AG09319 (cell line): ENCODE data around the gene IGF2BP3.
"Not testable (repeated sequence)": the region's sequence is repeated elsewhere in the genome, so short reads cannot be mapped to it uniquely, and the experiment has no call there.

ENCODE experiments used
- DNase-seq: peaks from one replicate; pipeline ENCODE4 v3.0.0-alpha.2; 2010; ENCODE audit warnings: low read depth; ENCODE audit errors: extremely low read depth
- CTCF ChIP-seq: IDR thresholded peaks from 2 replicates; pipeline ENCODE4 v1.5.1; 2011; ENCODE audit warnings: low read depth, mild to moderate bottlenecking, inconsistent platforms, low read length, moderate library complexity

IGF2BP3 gene

GRCh38 chr7:23333671-23334246 lies 136.5 kb downstream of the IGF2BP3 start:
- DNase-seq, result peak; percentile 72
- TF ChIP-seq CTCF, result no peak

GRCh38 chr7:23332910-23333612 lies 137.2 kb downstream of the IGF2BP3 start:
- no peak for DNase-seq
- TF ChIP-seq CTCF, result no peak

DNA sequence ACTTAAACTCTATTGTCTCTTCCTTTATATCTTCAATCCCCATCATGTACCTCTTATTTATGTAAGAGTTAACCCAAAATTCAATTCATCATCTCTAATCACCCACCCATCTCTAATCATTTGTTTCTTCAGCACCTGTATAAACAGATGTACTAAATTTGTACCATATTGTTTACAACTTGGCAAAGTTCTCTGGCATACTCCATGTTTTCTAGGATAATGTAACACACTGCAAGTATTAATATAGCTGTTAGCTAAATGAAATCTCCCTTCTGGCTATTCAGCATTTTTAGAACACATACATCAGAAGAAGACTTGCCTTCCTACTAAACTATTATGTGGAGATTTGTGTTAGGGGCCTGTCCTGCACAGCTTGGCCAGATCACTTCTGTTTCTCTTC lies 138.1 kb downstream of the IGF2BP3 start:
- DNase-seq, result no peak
- TF ChIP-seq CTCF, result no peak

GRCh38 chr7:23331132-23331531 lies 139.2 kb downstream of the IGF2BP3 start:
- DNase-seq, result no peak
- no peak for TF ChIP-seq CTCF

DNA sequence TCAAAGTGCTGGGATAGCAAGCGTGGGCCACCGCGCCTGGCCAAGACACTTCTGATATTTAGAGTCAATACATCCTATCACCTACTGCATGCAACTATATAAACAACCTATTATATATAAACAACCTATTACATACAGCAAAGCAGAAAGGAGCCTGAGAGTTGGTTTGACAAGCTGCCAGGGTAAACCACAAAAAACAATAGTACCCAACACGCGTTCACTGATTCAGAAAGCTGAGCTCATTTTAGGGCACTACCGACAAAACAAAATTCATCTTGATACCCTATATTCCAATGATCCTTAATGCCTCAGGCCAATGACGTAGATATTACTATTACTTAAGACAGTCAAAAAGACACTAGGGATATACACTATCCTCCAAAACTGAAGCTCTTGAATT lies 154.9 kb downstream of the IGF2BP3 start:
- DNase-seq, result no peak
- TF ChIP-seq CTCF, result no peak

DNA sequence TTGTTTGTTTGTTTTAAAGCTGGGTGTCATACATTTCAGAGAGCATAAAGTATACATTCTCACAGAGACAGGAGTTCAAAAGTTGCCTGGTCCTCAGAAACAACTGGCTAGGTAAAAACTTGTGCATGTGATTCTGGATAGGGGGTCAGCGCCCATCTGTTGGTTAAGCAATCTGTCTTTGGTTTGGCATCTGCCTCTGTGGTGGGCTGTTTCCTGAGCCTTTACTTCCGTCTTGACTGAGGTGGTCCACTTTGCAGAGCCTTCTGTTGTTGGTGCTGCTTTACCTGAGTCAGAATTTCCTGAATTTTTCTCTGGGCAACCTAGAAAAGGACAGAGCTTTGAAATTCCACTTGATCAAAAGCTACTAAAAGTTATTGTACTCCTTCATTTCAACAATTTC lies 158.2 kb downstream of the IGF2BP3 start:
- not testable (repeated sequence) for DNase-seq

DNA sequence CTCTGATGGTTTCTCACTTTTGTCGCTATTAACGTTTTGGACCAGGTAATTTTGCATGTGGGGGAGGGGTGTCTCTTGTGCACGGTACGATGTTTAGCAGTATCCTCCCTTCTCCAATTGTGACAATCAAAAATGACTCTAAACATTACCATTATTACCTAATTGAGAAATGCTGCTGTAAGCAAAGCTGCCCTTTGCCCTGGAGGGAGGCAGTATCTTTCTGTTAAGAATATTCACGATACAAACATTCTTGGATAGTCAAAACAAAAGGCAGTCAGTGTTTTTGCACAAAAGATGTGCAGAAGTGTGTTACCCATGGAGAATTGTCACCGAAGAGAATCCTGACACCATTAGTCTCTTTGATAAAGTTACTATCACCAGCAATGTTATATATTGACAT lies 161.5 kb downstream of the IGF2BP3 start:
- no peak for DNase-seq
- TF ChIP-seq CTCF, result no peak
